ENCODE measurements around the gene HELLS. TPM values are rescaled to one million over a fixed set of nuclear protein-coding genes. Genes with fewer than 3 reads are reported as not detected.

The HELLS gene
- 4.6 and 7.7 TPM in 2 replicates for total RNA-seq

DNA sequence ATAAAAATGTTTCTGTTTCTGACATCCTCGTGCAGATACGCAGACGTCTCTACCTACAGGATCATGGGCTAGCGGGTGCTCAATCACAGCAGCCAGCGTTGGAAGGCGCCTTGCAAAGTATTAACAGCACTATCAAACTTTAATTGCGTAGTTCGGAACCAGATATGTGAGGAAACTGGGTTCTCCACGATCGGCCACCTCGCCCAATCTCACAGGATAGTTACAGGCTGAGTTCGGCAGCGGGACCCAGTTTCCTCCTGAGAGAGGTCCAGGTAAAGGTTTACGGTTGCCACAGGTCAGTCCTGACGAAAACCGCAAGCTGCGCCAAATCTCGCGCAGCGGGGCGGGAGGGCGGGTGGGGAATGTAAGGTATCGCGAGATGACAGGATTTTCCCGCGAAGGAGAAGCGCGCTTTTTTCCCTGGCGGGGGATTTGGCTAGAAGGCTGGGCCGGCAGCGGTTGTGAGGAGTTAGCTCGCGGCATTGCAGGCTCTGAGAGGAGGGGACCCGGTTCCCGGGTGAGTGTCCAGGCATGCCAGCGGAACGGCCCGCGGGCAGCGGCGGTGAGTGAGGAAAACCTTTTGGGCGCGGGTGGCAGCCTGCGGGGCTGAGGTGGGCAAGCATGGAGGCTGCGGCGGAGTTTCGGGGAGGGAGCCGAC lies at the start of gene HELLS:
Gene HELLS, plus strand, starts transcription at position 398 of the 658 bp plus-strand sequence. Its CDS starts 134 bp downstream, at position 532.

Other genes starting within 250 kb of the HELLS start
- 11.6 and 17.2 TPM in 2 replicates for gene NOC3L, start 182.8 kb upstream of the HELLS start, total RNA-seq
- 9.2 and 13.6 TPM in 2 replicates for gene TBC1D12, start 143.2 kb upstream of the HELLS start, total RNA-seq
- gene CYP2C18, start 137.9 kb downstream of the HELLS start, total RNA-seq: 0.09 TPM in 1 of 2 replicates, not detected in the other
- gene CYP2C19, start 216.9 kb downstream of the HELLS start, total RNA-seq: not detected in 2 replicates